CD4-positive, alpha-beta T cell treated with Interleukin-17A for 4 hours (primary cell): ENCODE measurements around the gene PTHLH.

ENCODE experiments used
- DNase-seq: peaks from one replicate; pipeline ENCODE4 v3.0.0-alpha.2; 2020; ENCODE audit warnings: mixed read lengths

Gene PTHLH

GRCh38 chr12:27973487-27973890 lies 956 bp upstream of the PTHLH start:
- DNase-seq, result no peak

- no peak for DNase-seq
Measured at GRCh38 chr12:27971606-27972005, 927 bp downstream of the PTHLH start.

- DNase-seq, result no peak
Measured at GRCh38 chr12:27971121-27971489, 1.4 kb downstream of the PTHLH start.

- no peak for DNase-seq
Measured at GRCh38 chr12:27970401-27971120, 2.0 kb downstream of the PTHLH start.

GRCh38 chr12:27969624-27970400 lies 2.7 kb downstream of the PTHLH start:
- DNase-seq, result peak; percentile 32

- DNase-seq, result no peak
Measured at GRCh38 chr12:27968972-27969623, 3.4 kb downstream of the PTHLH start.

- DNase-seq, result no peak
Measured at GRCh38 chr12:27967551-27968054, 4.9 kb downstream of the PTHLH start.

GRCh38 chr12:27966870-27967269 lies 5.7 kb downstream of the PTHLH start:
- DNase-seq, result no peak

GRCh38 chr12:27965966-27966365 lies 6.6 kb downstream of the PTHLH start:
- DNase-seq, result no peak

- DNase-seq, result no peak
Measured at GRCh38 chr12:27965411-27965810, 7.1 kb downstream of the PTHLH start.

GRCh38 chr12:27964123-27964522 lies 8.4 kb downstream of the PTHLH start:
- no peak for DNase-seq

- DNase-seq, result no peak
Measured at GRCh38 chr12:27960821-27961220, 11.7 kb downstream of the PTHLH start.

GRCh38 chr12:27958675-27959074 lies 13.9 kb downstream of the PTHLH start:
- no peak for DNase-seq

- DNase-seq, result no peak
Measured at GRCh38 chr12:27957366-27957765, 15.2 kb downstream of the PTHLH start.

- DNase-seq, result no peak
Measured at GRCh38 chr12:27953817-27954216, 18.7 kb downstream of the PTHLH start.

- DNase-seq, result no peak
Measured at GRCh38 chr12:27953348-27953747, 19.2 kb downstream of the PTHLH start.

- DNase-seq, result no peak
Measured at GRCh38 chr12:27952510-27952909, 20.0 kb downstream of the PTHLH start.

- DNase-seq, result no peak
Measured at GRCh38 chr12:27951898-27952297, 20.6 kb downstream of the PTHLH start.

GRCh38 chr12:27946421-27946820 lies 26.1 kb downstream of the PTHLH start:
- no peak for DNase-seq

GRCh38 chr12:27940756-27941402 lies 31.7 kb downstream of the PTHLH start:
- DNase-seq, result peak; percentile 73

- no peak for DNase-seq
Measured at GRCh38 chr12:27940245-27940644, 32.3 kb downstream of the PTHLH start.

GRCh38 chr12:27937768-27938167 lies 34.8 kb downstream of the PTHLH start:
- no peak for DNase-seq

GRCh38 chr12:27936196-27936595 lies 36.3 kb downstream of the PTHLH start:
- no peak for DNase-seq
